OCI-LY7 (cell line): ENCODE data around the gene ZMAT3. TPM values are rescaled to one million over a fixed set of nuclear protein-coding genes. Genes with fewer than 3 reads are reported as not detected.

Source experiments
- BruUV-seq: library from RNA; stranded (reverse); fragments of 400-500 nt; replicated peaks from 2 replicates; lab custom pipeline; 2021; lab: Mats Ljungman, UMichigan
- CTCF ChIA-PET: fragments of 300-600 bp; sonication (Branson Sonifier 250); formaldehyde crosslinking; loops from one replicate; lab custom pipeline; 2022; ENCODE audit warnings: antibody characterized with exemption; ENCODE audit not compliant: unreplicated experiment; lab: Charles Lee
- POLR2A ChIA-PET: fragments of 300-600 bp; sonication (Branson Sonifier 250); formaldehyde crosslinking; loops from one replicate; lab custom pipeline; 2022; ENCODE audit warnings: antibody characterized with exemption; lab: Charles Lee
- DNase-seq: peaks from one replicate; pipeline ENCODE4 v3.0.0-alpha.2; 2015; ENCODE audit warnings: low spot score
- H2AFZ ChIP-seq: fragments of 200-600 bp; sonication (generic), shearing (Covaris generic); 2 replicates; pipeline ENCODE4 v1.6.1; 2014; ENCODE audit warnings: mild to moderate bottlenecking, antibody characterized with exemption, low read length, moderate library complexity
- H3K27ac ChIP-seq: fragments of 200-600 bp; sonication (generic); 2 replicates; pipeline ENCODE4 v1.5.1; 2014; ENCODE audit warnings: mixed run types, low read depth, mild to moderate bottlenecking, moderate library complexity, low read length, inconsistent platforms; ENCODE audit not compliant: poor library complexity, severe bottlenecking
- H3K36me3 ChIP-seq: fragments of 200-600 bp; sonication (generic); 2 replicates; pipeline ENCODE4 v1.6.1; 2014; ENCODE audit warnings: mild to moderate bottlenecking, antibody characterized with exemption, low read length, moderate library complexity, mixed read lengths; ENCODE audit not compliant: insufficient read depth
- H3K4me1 ChIP-seq: fragments of 200-600 bp; sonication (generic); 2 replicates; pipeline ENCODE4 v1.5.1; 2014; ENCODE audit warnings: mild to moderate bottlenecking, low read length; ENCODE audit not compliant: insufficient read depth, poor library complexity, severe bottlenecking
- H3K4me2 ChIP-seq: fragments of 200-600 bp; sonication (generic); 2 replicates; pipeline ENCODE4 v1.6.1; 2014; ENCODE audit warnings: mild to moderate bottlenecking, low read length
- H3K4me3 ChIP-seq: fragments of 200-600 bp; sonication (generic); 2 replicates; pipeline ENCODE4 v1.5.1; 2014; ENCODE audit warnings: mild to moderate bottlenecking, low read depth, low read length; ENCODE audit not compliant: poor library complexity, severe bottlenecking
- H3K79me2 ChIP-seq: fragments of 200-600 bp; sonication (generic); 2 replicates; pipeline ENCODE4 v1.6.1; 2016; ENCODE audit warnings: low read depth, mild to moderate bottlenecking, low read length, moderate library complexity, mixed read lengths; ENCODE audit not compliant: insufficient read depth
- H3K9me2 ChIP-seq: fragments of 200-600 bp; sonication (generic); 2 replicates; pipeline ENCODE4 v1.6.1; 2016; ENCODE audit warnings: mild to moderate bottlenecking, low read length, mixed read lengths; ENCODE audit not compliant: insufficient read depth
- H3K9me3 ChIP-seq: fragments of 200-600 bp; sonication (generic); 2 replicates; pipeline ENCODE4 v1.6.1; 2014; ENCODE audit warnings: mild to moderate bottlenecking, mixed run types, low read length, mixed read lengths
- H4K20me1 ChIP-seq: fragments of 200-600 bp; sonication (generic); 2 replicates; pipeline ENCODE4 v1.6.1; 2014; ENCODE audit warnings: mild to moderate bottlenecking, antibody characterized with exemption, low read length, moderate library complexity, mixed read lengths; ENCODE audit not compliant: insufficient read depth
- EZH2phosphoT487 ChIP-seq: fragments of 200-600 bp; sonication (generic); IDR thresholded peaks from 2 replicates; pipeline ENCODE4 v1.6.1; 2018; ENCODE audit warnings: low read depth, borderline replicate concordance, mild to moderate bottlenecking, mixed run types, antibody characterized with exemption, low read length, moderate library complexity, mixed read lengths
- intact Hi-C: fragments of 100-400 bp; cut with micrococcal nuclease; formaldehyde crosslinking; loops from one replicate; pipeline ENCODE4 v1.10.0; 2022; ENCODE audit not compliant: unreplicated experiment
- total RNA-seq, 2 experiments: library from RNA; depleted of rRNA in 1 of 2; stranded (reverse); fragments of >200 nt in 1 of 2; shearing (Covaris generic) in 1 of 2; gene quantifications; 2 replicates each; pipeline ENCODE4 v1.2.3, GENCODE V29; 2014 to 2022
- TF ChIP-seq, protein P1 (sequence below): fragments of 200-600 bp; sonication (generic); conservative IDR thresholded peaks from 2 replicates; pipeline ENCODE4 v1.5.1; 2014; ENCODE audit warnings: mild to moderate bottlenecking, antibody characterized with exemption, low read length, moderate library complexity, mixed read lengths

ZMAT3 gene
- total RNA-seq, 2 experiments from 2014 or later, result 3.7 to 11.3 TPM

DNA sequence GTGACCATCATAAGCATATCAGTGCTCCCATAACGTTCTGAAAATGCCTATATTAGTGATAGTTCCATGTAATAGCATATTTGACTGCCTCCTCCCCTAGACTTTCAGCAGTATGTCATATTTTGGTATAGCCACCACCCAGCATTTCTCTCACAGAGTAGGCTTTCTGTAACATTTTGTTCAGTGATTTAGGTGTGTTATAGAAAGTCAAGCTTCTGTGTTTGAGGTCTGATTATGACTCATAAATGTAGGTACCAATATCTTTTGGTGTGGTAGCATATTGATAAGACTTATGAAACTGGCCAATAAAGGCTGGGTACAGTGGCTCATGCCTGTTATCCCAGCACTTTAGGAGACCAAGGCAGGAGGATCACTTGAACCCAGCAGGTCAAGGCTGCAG lies 34.3 kb upstream of the ZMAT3 start:
- Histone ChIP-seq H3K4me1 (no peaks in the 10 kb centered on the region), H3K79me2 (no peaks in the 10 kb centered on the region), H3K4me3 (no peak overlapping the region), H3K9me3 (no peaks in the 10 kb centered on the region), H3K4me2 (no peak overlapping the region), H3K9me2 (no peaks in the 10 kb centered on the region), H4K20me1 (no peaks in the 10 kb centered on the region), H3K27ac (no peak overlapping the region), H3K36me3 (no peaks in the 10 kb centered on the region), H2AFZ (no peak overlapping the region)
- ChIA-PET POLR2A (interaction anchor here (1.4 kb wide), 1 partner anchor 209 kb away, joined by 5 read pairs; no protein-coding TSS in a partner anchor), CTCF (no interaction called here)
- DNase-seq, result no peak
- intact Hi-C loops, result loop anchor here (1.0 kb wide), 2 partner anchors 91 to 210 kb away; no protein-coding TSS in a partner anchor
- no TSS peak for BruUV-seq
- TF ChIP-seq EZH2phosphoT487, result no peak
- TF ChIP-seq, protein P1, sequence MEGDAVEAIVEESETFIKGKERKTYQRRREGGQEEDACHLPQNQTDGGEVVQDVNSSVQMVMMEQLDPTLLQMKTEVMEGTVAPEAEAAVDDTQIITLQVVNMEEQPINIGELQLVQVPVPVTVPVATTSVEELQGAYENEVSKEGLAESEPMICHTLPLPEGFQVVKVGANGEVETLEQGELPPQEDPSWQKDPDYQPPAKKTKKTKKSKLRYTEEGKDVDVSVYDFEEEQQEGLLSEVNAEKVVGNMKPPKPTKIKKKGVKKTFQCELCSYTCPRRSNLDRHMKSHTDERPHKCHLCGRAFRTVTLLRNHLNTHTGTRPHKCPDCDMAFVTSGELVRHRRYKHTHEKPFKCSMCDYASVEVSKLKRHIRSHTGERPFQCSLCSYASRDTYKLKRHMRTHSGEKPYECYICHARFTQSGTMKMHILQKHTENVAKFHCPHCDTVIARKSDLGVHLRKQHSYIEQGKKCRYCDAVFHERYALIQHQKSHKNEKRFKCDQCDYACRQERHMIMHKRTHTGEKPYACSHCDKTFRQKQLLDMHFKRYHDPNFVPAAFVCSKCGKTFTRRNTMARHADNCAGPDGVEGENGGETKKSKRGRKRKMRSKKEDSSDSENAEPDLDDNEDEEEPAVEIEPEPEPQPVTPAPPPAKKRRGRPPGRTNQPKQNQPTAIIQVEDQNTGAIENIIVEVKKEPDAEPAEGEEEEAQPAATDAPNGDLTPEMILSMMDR, result no peak

DNA sequence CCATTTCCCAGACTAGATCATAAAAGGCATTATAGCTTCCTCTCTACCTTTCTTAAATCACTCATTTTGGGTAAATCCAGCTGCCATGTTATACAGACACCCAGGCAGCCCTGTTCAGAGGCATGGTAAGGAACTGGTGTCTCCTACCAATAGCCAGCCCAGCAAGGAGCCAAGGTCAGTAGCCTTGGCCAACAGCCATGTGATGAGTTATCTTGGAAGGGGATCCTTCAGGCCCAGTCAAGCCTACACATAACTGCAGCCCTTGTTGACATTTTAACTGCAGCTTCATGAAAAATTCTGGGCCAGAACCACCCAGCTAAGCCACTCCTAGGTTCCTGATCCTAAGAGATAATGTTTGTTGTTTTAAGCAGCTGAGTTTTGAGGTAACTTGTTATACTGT lies 29.0 kb upstream of the ZMAT3 start:
- H4K20me1 ChIP-seq, result no peaks in the 10 kb centered on the region
- H3K27ac ChIP-seq, result no peak overlapping the region
- ChIA-PET CTCF (no interaction called here), POLR2A (interaction anchor here (0.6 to 1.1 kb wide), 5 partner anchors 12 to 951 kb away, joined by 3 to 4 read pairs (median 3); partner anchors contain the start of gene ZMAT3)
- no peaks in the 10 kb centered on the region for H3K9me2 ChIP-seq
- TF ChIP-seq EZH2phosphoT487, result no peak
- TF ChIP-seq, protein P1, result no peak
- BruUV-seq, result no TSS peak
- H3K4me1 ChIP-seq, result no peaks in the 10 kb centered on the region
- no peaks in the 10 kb centered on the region for H3K79me2 ChIP-seq
- H2AFZ ChIP-seq, result no peak overlapping the region
- no peak for DNase-seq
- no peak overlapping the region for H3K4me3 ChIP-seq
- no peak overlapping the region for H3K4me2 ChIP-seq
- no peaks in the 10 kb centered on the region for H3K9me3 ChIP-seq
- no peaks in the 10 kb centered on the region for H3K36me3 ChIP-seq
- intact Hi-C loops, result no loop called here

DNA sequence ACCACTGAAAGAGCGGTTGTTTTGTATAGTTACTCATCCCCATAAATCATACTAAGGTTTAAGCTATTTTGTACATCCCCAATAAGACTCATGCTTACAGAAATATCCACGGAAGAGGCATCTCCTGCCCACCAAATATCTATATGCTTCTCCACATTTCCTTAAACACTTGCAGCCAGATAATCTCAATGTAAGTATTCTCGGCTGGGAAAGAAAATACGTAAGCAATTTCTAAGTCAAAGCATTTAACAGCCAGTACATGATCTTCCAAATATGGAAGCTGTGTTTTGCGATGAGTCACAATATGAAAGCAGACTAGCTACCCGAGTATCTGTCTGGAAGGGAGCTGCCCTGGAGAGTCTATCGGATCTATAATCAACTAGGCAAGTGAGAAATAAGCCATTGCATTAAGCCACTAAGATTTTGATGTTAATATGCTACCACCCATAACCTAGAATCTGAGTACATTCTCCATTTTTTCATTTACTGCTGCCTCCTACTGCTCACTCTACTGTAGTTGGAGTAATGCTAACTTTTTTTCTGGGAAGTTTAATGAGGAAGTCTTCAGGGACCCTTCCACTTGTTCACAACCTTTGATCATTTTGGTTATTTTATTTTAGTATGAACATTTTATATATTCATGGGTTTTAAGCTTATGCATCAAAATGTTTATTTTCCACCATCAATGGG lies 26.9 kb upstream of the ZMAT3 start:
- Histone ChIP-seq H3K27ac (no peak overlapping the region), H3K4me3 (no peak overlapping the region), H3K36me3 (no peaks in the 10 kb centered on the region), H3K79me2 (no peaks in the 10 kb centered on the region), H3K9me2 (no peaks in the 10 kb centered on the region), H4K20me1 (no peaks in the 10 kb centered on the region), H3K4me2 (no peak overlapping the region), H2AFZ (no peak overlapping the region), H3K9me3 (no peaks in the 10 kb centered on the region), H3K4me1 (no peaks in the 10 kb centered on the region)
- TF ChIP-seq EZH2phosphoT487, result no peak
- TF ChIP-seq, protein P1, result no peak
- DNase-seq, result no peak
- POLR2A ChIA-PET, result interaction anchor here (0.5 to 1.8 kb wide), 6 partner anchors 10 to 332 kb away, joined by 3 to 7 read pairs (median 3); no protein-coding TSS in a partner anchor
- CTCF ChIA-PET, result no interaction called here
- no TSS peak for BruUV-seq
- intact Hi-C loops, result no loop called here
